ENCODE data around the gene ERICH6. TPM values are rescaled to one million over a fixed set of nuclear protein-coding genes. Genes with fewer than 3 reads are reported as not detected.

Gene ERICH6
- total RNA-seq, 4 donors from 2014 or later: 0.68 TPM; not detected in 3

GRCh38 chr3:150680562-150680961 is 23.2 kb downstream of the ERICH6 start:
- Histone ChIP-seq H3K4me1 (no peaks in the 10 kb centered on the region), H3K36me3 (no peaks in the 10 kb centered on the region), H3K9me3 (no peaks in the 10 kb centered on the region), H3K27me3 (no peaks in the 10 kb centered on the region), H3K4me3 (no peak overlapping the region), H3K27ac (no peak overlapping the region)
- TF ChIP-seq CTCF (IDR thresholded peaks at IDR 0.05) (no peak), POLR2AphosphoS5 (IDR thresholded peaks at IDR 0.05) (no peak)
- WGBS: 85% methylated on average over 5 of the region's 5 CpGs
- no peak for DNase-seq (ENCODE audit: low spot score in 2 of 2)

- H3K4me3 ChIP-seq: no peak overlapping the region
- no peak for DNase-seq (ENCODE audit: low spot score in 2 of 2)
- no peak for TF ChIP-seq EP300 (IDR thresholded peaks at IDR 0.05)
- no peak for TF ChIP-seq POLR2AphosphoS5 (IDR thresholded peaks at IDR 0.05)
- no peak for TF ChIP-seq POLR2A (IDR thresholded peaks at IDR 0.05)
- no peak for TF ChIP-seq CTCF (IDR thresholded peaks at IDR 0.05)
- H3K4me1 ChIP-seq: no peaks in the 10 kb centered on the region
- no peaks in the 10 kb centered on the region for H3K27me3 ChIP-seq
- peaks cover 9% of the 10 kb centered on the region for H3K9me3 ChIP-seq
- no peaks in the 10 kb centered on the region for H3K36me3 ChIP-seq
- no peak overlapping the region for H3K27ac ChIP-seq
These were observed 28.1 kb downstream of the ERICH6 start for GRCh38 chr3:150675587-150675986.

- no peak overlapping the region for H3K4me3 ChIP-seq
- 77% methylated on average over 3 of the region's 3 CpGs for WGBS
- TF ChIP-seq CTCF (IDR thresholded peaks at IDR 0.05) (no peak), POLR2AphosphoS5 (IDR thresholded peaks at IDR 0.05) (no peak)
These were observed 29.8 kb downstream of the ERICH6 start for GRCh38 chr3:150673966-150674365.

GRCh38 chr3:150666167-150666566 is 37.6 kb downstream of the ERICH6 start:
- Histone ChIP-seq H3K27ac (no peak overlapping the region), H3K9me3 (no peaks in the 10 kb centered on the region), H3K4me3 (no peak overlapping the region), H3K4me1 (no peaks in the 10 kb centered on the region), H3K27me3 (no peaks in the 10 kb centered on the region), H3K36me3 (no peaks in the 10 kb centered on the region)
- WGBS: 90% methylated on average over 5 of the region's 5 CpGs
- TF ChIP-seq EP300 (IDR thresholded peaks at IDR 0.05) (no peak), POLR2A (IDR thresholded peaks at IDR 0.05) (no peak), CTCF (IDR thresholded peaks at IDR 0.05) (no peak), POLR2AphosphoS5 (IDR thresholded peaks at IDR 0.05) (no peak)
- no peak for DNase-seq (ENCODE audit: low spot score in 2 of 2)

More at GRCh38 chr3:150673966-150674365, 29.8 kb downstream of the ERICH6 start:
- no peaks in the 10 kb centered on the region for H3K36me3 ChIP-seq
- H3K9me3 ChIP-seq: peaks cover 9% of the 10 kb centered on the region
- no peak overlapping the region for H3K27ac ChIP-seq
- no peak for DNase-seq (ENCODE audit: low spot score in 2 of 2)
- H3K27me3 ChIP-seq: no peaks in the 10 kb centered on the region
- H3K4me1 ChIP-seq: no peaks in the 10 kb centered on the region

- no peaks in the 10 kb centered on the region for H3K36me3 ChIP-seq
- no peak for DNase-seq (ENCODE audit: low spot score in 2 of 2)
- no peak overlapping the region for H3K4me3 ChIP-seq
- 95% methylated on average over 7 of the region's 8 CpGs for WGBS
- H3K9me3 ChIP-seq: no peaks in the 10 kb centered on the region
- H3K27me3 ChIP-seq: no peaks in the 10 kb centered on the region
- H3K27ac ChIP-seq: no peak overlapping the region
- TF ChIP-seq POLR2AphosphoS5 (IDR thresholded peaks at IDR 0.05) (no peak), POLR2A (IDR thresholded peaks at IDR 0.05) (no peak), CTCF (IDR thresholded peaks at IDR 0.05) (no peak), EP300 (IDR thresholded peaks at IDR 0.05) (no peak)
- no peaks in the 10 kb centered on the region for H3K4me1 ChIP-seq
These were observed 40.3 kb downstream of the ERICH6 start for GRCh38 chr3:150663461-150663860.
